ENCODE measurements around the gene SERPINE2.

Gene SERPINE2

DNA sequence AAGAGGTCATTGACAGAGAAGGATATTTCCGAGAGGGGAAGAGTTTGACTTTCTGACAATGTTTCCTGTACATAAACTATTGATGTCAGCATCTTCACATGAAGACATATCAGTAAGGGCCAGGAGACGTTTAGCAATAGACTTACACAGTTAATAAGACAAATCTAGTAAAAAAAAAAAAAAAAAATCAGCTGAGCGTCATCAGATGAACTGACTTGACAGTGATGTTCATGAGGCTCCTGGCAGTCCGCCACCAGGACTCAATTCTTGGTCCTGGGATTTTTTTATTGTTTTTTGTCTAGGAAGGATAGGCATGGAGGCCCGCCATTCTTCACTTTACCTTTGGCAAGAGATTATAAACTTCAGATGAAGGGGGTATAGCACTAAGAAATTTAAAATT lies 67.4 kb downstream of the SERPINE2 start:
- no peak for ATAC-seq

DNA sequence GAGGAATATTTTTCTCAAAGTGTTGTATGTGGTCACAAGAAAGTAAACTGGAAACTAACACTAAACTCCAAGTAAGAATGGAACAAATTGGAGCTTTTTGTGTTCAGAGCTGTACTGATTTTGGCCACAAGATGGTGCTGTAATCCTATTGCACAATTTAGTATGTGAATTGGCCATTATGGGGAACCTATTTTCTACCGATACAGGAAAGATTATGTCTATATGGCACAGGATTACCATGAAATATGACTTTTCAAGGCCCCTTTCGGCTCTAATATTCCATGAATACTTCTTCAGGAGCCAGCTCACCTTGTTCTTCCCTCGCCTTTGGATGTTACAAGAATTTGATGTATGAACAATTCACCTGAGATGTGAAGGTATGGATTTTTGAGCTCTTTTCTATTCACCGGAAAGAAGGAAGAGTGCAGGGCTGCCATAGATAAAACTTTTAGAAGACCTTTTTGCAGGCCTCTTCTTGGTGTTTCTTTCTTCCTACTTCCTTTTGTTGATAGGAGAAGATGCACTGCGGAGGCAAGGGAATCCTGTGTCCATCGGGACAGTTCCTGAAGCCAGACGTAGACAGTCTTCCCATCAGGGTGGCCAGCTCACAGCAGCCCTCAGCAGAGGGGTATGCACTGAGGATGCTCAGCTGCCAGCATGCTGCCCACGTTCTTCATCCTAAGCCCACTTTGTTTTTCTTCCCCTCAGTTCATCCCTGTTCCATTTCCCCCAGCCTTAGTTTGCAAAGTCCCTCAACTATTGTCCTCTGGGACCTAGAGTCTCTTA lies 68.5 kb downstream of the SERPINE2 start:
- ATAC-seq, result peak in 1 of 2 donors; percentile 49

DNA sequence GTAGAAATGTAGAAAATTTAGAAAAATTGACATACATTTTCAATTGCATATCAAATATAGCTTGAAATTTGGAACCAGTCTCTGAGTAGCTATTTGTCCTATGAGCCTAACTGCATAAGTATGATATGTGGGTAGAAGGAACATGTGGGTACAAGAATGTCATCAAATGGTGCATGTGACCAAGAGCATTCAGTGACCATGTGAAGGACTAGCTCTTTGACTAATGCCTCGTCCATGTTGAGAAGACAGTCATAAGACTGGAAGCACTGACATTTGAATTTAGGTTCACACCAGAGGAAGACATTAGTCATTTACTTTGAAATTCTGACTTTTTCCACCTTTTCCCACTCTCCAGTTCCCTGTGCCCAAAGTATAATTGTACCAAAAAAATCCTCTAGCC lies 69.2 kb downstream of the SERPINE2 start:
- ATAC-seq, result no peak

DNA sequence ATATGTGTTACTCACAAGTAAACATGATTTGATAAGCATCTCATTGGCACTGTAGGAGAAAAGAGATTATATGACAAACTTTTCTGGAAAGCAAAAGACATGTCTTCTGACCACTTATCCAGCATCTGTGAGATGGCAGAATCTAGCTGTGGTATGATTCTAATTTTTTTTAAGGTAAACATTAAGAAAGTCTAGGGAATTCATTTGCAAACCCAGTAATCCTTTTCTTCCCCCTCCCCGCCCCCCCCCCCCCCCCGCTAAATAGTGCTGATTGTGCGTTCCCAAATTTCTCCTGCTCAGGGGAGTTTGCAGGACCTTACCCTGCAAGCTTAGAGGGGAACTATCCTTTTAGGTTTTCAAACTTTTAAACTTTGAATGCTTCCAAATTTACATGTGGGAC lies 69.8 kb downstream of the SERPINE2 start:
- no peak for ATAC-seq

- no peak for ATAC-seq
Observed at GRCh38 chr2:223967981-223968380, 71.1 kb downstream of the SERPINE2 start.

GRCh38 chr2:223959688-223960087 lies 79.4 kb downstream of the SERPINE2 start:
- ATAC-seq, result no peak

GRCh38 chr2:223957092-223957851 lies 81.8 kb downstream of the SERPINE2 start, which contains the start of gene MRPL44:
Gene MRPL44, plus strand, starts transcription at chr2:223957463. Its CDS starts 10 bp downstream, at chr2:223957473.
- ATAC-seq, result peak; percentile 98 to 99

DNA sequence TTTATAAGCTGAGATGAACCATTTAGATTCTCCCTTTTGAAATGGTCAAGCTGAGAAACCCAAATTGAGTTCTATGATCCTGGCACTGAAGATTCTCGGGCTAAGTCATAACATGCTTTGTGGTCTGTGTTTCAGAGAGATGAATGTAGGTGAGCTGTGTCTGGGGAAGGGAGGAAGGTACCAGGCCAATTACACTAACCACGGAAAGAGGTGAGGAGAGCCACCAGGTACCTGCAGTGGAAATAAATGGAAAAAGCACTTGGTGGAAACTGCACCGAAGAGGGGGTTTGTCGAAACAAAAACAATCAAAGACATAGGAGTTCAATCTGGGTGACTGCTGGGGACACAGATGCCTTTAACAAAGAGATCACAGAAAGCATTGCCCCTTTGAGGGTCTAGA lies 82.8 kb downstream of the SERPINE2 start:
- ATAC-seq, result no peak

- no peak for ATAC-seq
Observed at GRCh38 chr2:223954401-223954800, 84.7 kb downstream of the SERPINE2 start.

GRCh38 chr2:223952280-223952968 lies 86.7 kb downstream of the SERPINE2 start:
- ATAC-seq, result no peak

GRCh38 chr2:223950448-223951347 lies 88.4 kb downstream of the SERPINE2 start:
- peak in 1 of 2 donors; percentile 19 for ATAC-seq

GRCh38 chr2:223949241-223949840 lies 89.7 kb downstream of the SERPINE2 start:
- ATAC-seq, result peak in 1 of 2 donors; percentile 8

DNA sequence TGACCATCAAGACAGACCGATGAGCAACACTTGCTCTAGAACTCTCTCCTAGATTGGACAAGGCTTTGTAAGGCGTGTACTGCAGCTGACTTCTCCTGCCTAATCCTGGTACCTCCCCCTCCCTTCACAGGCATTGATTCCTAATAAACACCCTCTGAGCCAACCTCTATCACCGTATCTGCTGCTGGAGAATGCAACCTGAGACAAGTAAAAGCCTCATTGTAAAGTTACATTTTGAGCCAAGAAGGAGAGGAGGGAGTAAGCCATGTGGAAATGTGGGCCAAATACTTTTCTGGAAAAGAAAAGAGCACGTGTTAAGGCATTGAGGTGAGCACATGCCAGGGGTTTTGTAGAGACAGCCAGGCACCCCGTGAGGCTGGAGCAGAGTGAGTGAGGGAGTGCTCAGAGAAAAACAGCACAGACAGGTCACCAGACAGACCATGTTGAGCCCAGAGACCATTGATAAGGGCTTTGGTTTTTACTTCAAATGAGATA lies 91.3 kb downstream of the SERPINE2 start:
- ATAC-seq, result no peak

GRCh38 chr2:223945755-223946154 lies 93.3 kb downstream of the SERPINE2 start:
- ATAC-seq, result no peak

- peak; percentile 59 to 62 for ATAC-seq
Observed at GRCh38 chr2:223944703-223945531, 94.2 kb downstream of the SERPINE2 start, which contains the start of gene WDFY1. Gene WDFY1, minus strand, starts transcription at chr2:223945335. Its CDS starts 51 bp downstream, at chr2:223945284.

DNA sequence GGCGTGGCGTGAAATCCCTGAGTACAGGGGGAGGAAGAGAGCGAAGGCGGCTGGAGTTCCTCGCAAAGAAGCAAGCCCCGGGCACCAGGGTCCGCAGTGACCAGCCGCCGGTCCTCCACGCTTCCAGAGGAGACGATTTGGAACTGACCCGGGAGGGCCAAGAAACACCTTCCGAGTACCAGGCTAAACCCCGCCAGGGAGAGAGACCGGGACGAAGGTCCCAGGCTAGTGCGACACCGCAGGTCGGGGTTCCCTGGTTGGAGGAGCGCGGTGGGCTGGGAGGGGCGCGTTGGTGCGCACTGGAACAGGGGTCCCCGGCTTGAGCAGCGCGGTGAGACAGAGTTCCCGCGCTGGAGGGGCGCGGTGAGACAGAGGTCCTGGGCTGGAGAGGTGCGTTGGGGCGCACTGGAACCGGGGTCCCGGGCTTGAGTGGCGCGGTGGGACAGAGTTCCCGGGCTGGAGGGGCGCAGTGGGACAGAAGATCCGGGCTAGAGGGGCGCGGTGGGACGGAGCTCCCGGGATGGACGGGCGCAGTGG lies 94.9 kb downstream of the SERPINE2 start:
- no peak for ATAC-seq

DNA sequence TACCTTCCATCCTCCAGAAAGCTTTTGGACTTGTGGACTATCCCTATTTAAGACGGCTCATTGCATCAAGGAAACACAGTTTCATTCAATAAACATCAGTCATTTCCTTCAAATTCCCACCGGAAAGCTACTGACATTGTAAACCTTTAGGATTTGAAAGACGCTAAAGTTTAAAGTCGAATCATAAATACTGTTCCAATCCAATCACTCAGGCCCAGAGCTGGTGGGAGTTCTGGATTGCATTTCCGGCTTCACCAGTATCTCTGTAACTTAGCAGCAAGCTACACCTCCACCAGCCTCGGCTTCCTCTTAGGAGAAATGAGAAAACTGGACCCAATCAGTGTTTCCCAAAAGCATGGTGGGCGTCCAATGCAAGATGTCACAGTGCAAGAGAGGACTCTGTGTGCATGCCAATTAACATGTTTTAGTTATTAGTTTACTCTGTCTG lies 95.5 kb downstream of the SERPINE2 start:
- ATAC-seq, result no peak

DNA sequence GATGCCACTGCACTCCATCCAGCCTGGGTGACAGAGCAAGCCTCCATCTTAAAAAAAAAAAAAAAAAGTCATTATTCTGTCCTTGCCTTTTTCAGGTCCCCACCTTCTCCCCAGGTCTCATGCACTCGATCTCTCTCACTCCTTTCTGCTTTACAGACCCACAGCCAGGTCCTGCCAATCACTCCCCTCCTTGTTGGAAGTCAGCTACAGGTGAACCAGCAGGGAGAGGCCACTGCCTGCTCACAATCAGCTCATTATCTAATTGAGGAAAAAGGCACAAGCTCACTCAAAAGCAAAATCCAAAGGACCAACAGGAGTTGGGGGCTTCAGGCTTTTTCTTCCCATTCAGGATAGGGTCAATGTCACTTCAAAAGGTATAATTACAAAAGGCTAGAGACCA lies 96.0 kb downstream of the SERPINE2 start:
- no peak for ATAC-seq

- peak; percentile 85 for ATAC-seq
Observed at GRCh38 chr2:223941579-223942277, 97.4 kb downstream of the SERPINE2 start.

Data from activated CD4-positive, CD25-positive, alpha-beta regulatory T cell treated with anti-CD3 and anti-CD28 coated beads, Interleukin-2, amount 50 U/mL, for 24 hours (primary cell).